Ishikawa (cell line): ENCODE results near the gene ATP4B.

Source experiments
- CEBPB ChIP-seq: IDR thresholded peaks from 2 replicates; pipeline ENCODE4 v1.6.1; 2012
- CREB1 ChIP-seq: IDR thresholded peaks from 2 replicates; pipeline ENCODE4 v1.6.1; 2012; ENCODE audit warnings: low read depth
- EGR1 ChIP-seq: IDR thresholded peaks from 2 replicates; pipeline ENCODE4 v1.6.1; 2012
- EP300 ChIP-seq: IDR thresholded peaks from 2 replicates; pipeline ENCODE4 v1.6.1; 2012; ENCODE audit warnings: borderline replicate concordance
- FOXM1 ChIP-seq: IDR thresholded peaks from 2 replicates; pipeline ENCODE4 v1.6.1; 2012; ENCODE audit warnings: low read depth, borderline replicate concordance
- MAX ChIP-seq: IDR thresholded peaks from 2 replicates; pipeline ENCODE4 v1.6.1; 2012
- RAD21 ChIP-seq: IDR thresholded peaks from 2 replicates; pipeline ENCODE4 v1.6.1; 2012; ENCODE audit warnings: low read depth
- REST ChIP-seq: IDR thresholded peaks from 2 replicates; pipeline ENCODE4 v1.6.1; 2012; ENCODE audit warnings: low read depth, mild to moderate bottlenecking
- TAF1 ChIP-seq: IDR thresholded peaks from 2 replicates; pipeline ENCODE4 v1.6.1; 2012; ENCODE audit warnings: low read depth, mild to moderate bottlenecking
- TCF12 ChIP-seq: IDR thresholded peaks from 2 replicates; pipeline ENCODE4 v1.6.1; 2012; ENCODE audit warnings: low read depth
- TEAD4 ChIP-seq: IDR thresholded peaks from 2 replicates; pipeline ENCODE4 v1.6.1; 2012
- YY1 ChIP-seq: IDR thresholded peaks from 2 replicates; pipeline ENCODE4 v1.6.1; 2012; ENCODE audit warnings: low read depth
- ZBTB7A ChIP-seq: IDR thresholded peaks from 2 replicates; pipeline ENCODE4 v1.6.1; 2012; ENCODE audit warnings: low read depth

- TF ChIP-seq REST (no peak), YY1 (no peak), MAX (no peak), CEBPB (no peak), FOXM1 (no peak), TAF1 (no peak), EGR1 (no peak), EP300 (no peak), ZBTB7A (no peak), RAD21 (no peak), TEAD4 (no peak), CREB1 (no peak), TCF12 (no peak)
Measured at GRCh38 chr13:113605461-113605860, 52.5 kb downstream of the ATP4B start.
